Measurements from ENCODE around the gene ATRN.
"Not testable (repeated sequence)": the region's sequence is repeated elsewhere in the genome, so short reads cannot be mapped to it uniquely, and the experiment has no call there.

The ATRN gene

DNA sequence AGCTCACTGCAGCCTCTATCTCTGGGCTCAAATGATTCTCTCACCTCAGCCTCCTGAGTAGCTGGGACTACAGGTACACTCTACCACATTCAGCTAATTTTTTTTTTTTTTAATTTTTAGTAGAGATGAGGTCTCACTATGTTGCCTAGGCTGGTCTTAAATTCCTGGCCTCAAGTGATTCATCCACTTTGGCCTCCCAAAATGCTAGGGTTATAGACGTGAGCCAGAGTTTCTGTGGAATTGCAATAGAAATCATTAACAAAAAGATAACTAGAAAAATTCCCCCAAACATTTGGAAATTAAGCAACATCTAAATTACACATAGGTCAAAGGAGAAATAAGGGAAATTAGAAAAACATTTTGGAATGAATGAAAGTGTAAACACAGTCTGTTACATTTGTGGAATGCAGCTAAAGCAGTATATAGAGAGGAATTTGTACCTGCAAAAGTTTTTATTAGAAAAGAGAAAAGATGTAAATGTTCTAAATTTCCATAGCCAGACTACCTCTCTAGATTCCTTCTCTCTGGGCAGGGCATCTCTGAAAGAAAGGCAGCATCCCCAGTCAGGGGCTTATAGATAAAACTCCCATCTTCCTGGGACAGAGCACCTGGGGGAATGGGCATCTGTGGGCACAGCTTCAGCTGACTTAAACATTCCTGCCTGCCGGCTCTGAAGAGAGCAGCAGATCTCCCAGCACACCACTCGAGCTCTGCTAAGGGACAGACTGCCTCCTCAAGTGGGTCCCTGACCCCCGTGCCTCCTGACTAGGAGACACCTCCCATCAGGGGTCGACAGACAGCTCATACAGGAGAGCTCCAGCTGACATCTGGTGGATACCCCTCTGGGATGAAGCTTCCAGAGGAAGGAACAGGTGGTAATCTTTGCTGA, 51.3 kb downstream of the ATRN start:
- DNase-seq: no peak

DNA sequence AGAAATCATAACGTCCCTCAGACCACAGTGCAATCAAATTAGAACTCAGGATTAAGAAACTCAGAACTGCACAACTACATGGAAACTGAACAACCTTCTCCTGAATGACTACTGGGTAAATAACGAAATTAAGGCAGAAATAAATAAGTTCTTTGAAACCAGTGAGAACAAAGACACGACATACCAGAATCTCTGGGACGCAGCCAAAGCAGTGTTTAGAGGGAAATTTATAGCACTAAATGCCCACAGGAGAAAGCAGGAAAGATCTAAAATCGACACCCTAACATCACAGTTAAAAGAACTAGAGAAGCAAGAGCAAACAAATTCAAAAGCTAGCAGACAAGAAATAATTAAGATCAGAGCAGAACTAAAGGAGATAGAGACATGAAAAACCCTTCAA, 53.9 kb downstream of the ATRN start:
- not testable (repeated sequence) for DNase-seq

- DNase-seq: no peak
These were observed 61.3 kb downstream of the ATRN start for GRCh38 chr20:3532089-3532615.

- not testable (repeated sequence) for DNase-seq
These were observed 66.9 kb downstream of the ATRN start for GRCh38 chr20:3537733-3538132.

DNA sequence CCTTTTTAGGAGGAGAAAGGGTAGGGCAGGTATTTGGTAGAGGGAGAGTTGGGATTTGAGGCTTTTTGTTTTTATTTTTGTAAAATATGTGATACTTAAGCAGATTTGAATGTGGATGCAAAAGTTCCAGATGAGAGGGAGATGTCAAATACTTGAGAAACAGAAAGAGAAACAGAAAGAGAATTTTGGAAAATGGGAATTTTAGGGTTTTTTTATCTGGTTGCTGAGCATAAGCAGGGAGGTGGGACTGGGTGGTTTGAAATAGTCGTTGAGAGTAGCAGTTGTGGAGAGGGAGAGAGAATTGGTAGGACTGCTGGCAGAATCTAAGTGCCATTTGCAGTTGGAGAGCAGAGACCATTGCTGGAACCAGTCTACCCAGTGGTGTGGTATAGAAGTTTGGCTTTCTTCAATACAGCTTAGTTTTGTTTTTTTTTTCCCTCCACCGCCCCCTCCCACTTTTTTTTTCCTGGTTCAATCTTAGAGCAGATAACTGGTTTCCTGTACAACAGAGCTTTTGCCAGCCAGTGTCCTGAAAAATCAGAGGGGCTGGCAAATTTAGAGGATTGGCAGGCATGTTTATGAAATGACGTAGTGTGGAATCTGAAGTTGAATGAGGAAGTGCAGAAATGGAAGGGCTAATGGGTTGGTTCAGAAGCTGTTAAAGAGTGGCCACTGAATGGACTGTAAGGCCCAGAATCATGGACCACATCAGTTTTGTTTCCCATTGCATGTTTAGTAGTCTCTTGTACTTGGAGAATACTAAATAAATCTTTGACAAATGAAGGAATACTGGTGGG, 68.7 kb downstream of the ATRN start:
- DNase-seq: no peak

DNA sequence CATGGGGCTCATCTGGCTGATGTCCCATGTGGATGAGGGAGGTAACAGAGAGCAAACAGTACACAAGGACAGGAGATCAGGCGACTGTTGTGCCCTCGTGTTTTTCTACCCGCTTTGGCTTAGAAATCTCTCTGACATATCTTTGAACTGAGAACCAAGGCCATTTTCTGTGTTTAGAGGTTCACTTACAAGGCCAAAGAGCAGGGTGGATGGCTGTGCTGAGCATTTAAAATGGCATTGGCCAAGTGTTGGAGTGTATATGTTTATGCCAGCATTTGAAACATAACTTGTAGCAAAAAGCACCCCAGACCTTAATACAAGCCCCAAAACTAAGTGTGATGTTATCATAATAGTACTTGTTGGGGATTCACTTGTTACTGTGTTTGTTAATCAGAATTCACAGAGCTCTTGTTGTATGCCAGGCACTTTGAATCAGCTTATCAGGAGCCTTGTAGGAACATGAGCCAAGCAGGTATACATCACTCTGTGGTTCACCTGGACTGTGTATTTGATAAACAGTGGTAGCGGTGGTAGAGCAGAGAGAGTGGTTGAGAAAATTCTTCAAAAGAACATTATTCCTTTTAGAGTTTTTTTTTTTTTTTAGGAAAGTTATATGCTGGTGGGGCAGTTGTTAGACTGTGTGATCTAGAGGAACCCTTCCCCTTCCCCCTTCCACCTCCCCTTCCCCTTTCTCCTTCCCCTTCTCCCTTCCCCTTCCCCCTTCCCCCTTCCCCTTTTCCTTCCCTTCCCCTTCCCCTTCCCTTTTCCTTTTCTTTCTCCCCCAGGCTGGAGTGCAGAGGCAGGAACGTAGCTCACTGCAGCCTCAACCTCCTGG, 71.3 kb downstream of the ATRN start:
- no peak for DNase-seq

DNA sequence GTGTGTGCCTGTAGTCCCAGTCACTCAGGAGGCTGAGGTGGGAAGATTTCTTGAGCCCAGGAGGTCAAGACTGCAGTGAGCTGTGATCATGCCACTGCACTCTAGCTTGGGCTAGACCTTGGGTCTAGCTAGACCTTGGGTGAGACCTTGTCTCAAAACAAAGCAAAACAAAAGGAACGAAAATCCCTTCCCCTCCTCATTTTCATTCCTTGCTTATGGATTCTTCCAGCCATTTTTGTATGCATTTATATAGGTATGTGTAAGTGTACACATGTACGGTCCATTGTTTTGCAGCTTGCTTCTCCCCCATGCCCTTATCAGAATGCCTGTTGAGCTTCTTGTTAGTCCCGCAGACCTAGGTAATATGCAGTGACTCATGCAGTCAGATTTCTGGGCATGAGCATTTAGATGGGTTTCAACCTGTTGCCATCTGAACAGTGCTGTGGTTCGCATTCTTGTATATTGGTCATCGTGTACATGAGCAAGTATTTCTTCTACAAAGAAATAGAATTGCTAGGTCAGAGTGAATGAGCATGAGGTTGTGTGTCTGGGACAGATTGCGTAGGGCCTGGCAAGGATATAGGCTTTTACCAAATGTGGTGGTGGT, 73.2 kb downstream of the ATRN start:
- no peak for DNase-seq

- no peak for DNase-seq
These were observed 74.6 kb downstream of the ATRN start for GRCh38 chr20:3545401-3545925.

GRCh38 chr20:3547906-3548305, 77.1 kb downstream of the ATRN start:
- no peak for DNase-seq

GRCh38 chr20:3550837-3551236, 80.0 kb downstream of the ATRN start:
- DNase-seq: no peak

- no peak for DNase-seq
These were observed 81.0 kb downstream of the ATRN start for GRCh38 chr20:3551681-3552434.

DNA sequence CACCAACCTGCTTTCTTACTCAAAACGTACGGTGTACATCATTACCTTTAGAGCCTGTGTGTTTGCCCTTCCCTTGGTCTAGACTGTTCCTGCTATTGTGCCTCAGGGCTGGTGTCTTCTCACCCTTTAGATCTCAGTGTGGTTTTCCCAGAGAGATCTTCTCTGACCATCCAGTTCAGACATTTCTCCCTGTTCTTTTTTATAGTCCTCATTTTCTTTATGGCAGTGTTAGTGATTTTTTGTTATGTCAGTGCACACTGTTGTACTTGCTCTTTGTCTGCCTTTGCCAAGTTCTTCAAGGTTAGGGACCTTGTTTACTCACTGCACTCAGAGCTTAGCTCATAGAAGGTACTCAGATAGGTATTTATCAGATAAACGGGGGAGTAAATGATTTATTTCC, 82.8 kb downstream of the ATRN start:
- no peak for DNase-seq

- DNase-seq: no peak
These were observed 86.5 kb downstream of the ATRN start for GRCh38 chr20:3557237-3557785.

GRCh38 chr20:3559231-3559630, 88.4 kb downstream of the ATRN start:
- no peak for DNase-seq

- DNase-seq: no peak
These were observed 88.8 kb downstream of the ATRN start for GRCh38 chr20:3559637-3560036.

DNA sequence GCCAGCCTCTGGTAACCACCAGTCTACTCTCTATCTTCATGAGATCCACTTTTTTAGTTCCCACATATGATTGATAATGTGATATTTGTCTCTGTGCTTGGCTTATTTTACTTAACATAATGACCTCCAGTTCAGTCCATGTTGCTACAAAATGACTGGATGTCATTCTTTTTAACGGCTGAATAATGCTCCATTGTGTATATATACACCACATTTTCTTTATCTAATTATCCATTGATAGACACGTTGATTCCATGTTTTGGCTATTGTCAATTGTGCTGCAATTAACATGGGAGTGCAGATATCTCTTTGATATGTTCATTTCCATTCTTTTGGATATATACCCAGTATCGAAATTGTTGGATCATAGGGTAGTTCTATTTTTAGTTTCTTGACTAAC, 89.3 kb downstream of the ATRN start:
- DNase-seq: no peak

GRCh38 chr20:3560578-3560977, 89.8 kb downstream of the ATRN start:
- no peak for DNase-seq

DNA sequence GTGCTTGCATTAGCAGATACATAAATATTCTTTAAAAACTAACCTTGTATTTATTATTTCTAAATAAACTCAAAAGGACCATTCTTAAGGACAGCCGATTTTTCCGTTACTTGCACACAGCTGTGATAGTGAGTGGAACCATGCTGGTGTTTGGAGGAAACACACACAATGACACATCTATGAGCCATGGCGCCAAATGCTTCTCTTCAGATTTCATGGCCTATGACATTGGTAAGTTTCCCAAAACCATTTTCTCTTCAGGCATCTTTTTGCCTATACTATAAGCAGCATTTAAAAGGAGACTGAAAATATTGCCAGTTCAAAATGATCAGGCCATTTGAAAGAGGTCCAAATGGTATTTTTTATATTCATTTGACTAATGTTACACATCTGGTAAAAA, 92.3 kb downstream of the ATRN start:
- DNase-seq: no peak

- peak; percentile 55 for DNase-seq
These were observed 92.8 kb downstream of the ATRN start for GRCh38 chr20:3563548-3564177.

DNA sequence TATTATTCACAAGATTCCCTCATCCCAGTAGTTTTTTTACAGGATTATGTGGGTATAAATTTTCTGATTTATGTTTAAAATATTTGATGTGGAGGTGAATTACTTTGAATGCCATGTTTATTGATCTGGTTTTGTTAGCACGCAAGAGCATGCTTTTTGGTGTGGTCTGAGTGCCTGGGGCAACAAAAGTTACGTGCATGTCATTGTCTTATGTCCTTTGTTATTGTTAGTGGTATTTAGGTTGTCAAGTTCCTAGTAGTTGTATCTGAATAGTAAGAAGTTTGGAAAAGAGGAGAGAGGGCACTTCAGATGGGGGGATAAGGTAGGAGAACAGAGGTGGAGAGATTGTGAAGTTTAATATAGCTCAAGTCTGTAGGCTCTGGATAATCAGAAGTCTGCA, 95.0 kb downstream of the ATRN start:
- DNase-seq: no peak

DNA sequence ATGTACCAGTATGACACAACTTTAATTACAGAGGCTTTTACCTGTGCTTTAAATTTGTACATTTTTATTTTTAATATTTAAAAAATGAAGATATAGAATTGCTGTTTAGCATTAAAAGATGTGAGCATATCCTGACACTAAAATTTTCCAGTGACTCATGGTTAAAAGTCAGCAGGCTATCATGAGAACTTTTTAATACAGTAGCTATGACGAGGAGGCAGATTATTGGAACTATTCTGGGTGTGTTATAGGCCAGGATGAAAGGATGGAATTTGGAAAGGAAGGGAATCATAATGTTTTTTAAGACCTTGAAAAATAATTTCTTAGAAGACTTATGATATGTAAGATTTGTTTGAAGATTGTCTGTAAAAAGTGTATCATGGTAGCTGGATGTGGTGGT, 101.3 kb downstream of the ATRN start:
- DNase-seq: no peak
